Progenitor cell of endocrine pancreas (in vitro differentiated cells): ENCODE measurements around the gene DCLRE1C. TPM values are rescaled to one million over a fixed set of nuclear protein-coding genes. Genes with fewer than 3 reads are reported as not detected.
A peak's percentile ranks its signal among the peaks of the same experiment; 100 is the strongest.

Experiments
- DNase-seq: peaks from one replicate; pipeline ENCODE4 v3.0.0; 2021; ENCODE audit warnings: low spot score; ENCODE audit not compliant: unreplicated experiment
- H3K27ac Mint-ChIP-seq: 2 replicates; pipeline ENCODE4 v1.8.0; 2021; ENCODE audit warnings: mild to moderate bottlenecking, moderate library complexity, mixed read lengths
- H3K27me3 Mint-ChIP-seq: 2 replicates; pipeline ENCODE4 v1.8.0; 2021; ENCODE audit warnings: mixed read lengths
- H3K36me3 Mint-ChIP-seq: 2 replicates; pipeline ENCODE4 v1.8.0; 2022; ENCODE audit warnings: mixed read lengths; ENCODE audit not compliant: insufficient read depth
- H3K4me1 Mint-ChIP-seq: 2 replicates; pipeline ENCODE4 v1.8.0; 2021; ENCODE audit warnings: low read depth, mixed read lengths
- H3K4me3 Mint-ChIP-seq: 2 replicates; pipeline ENCODE4 v1.8.0; 2021; ENCODE audit warnings: low read depth, mild to moderate bottlenecking, moderate library complexity, mixed read lengths
- H3K9me3 Mint-ChIP-seq: 2 replicates; pipeline ENCODE4 v1.8.0; 2021; ENCODE audit warnings: low read depth, mixed read lengths
- total RNA-seq: library from RNA; stranded (reverse); gene quantifications from 2 replicates; pipeline ENCODE4 v1.2.1, GENCODE V29; 2021
- TF ChIP-seq, protein P1 (sequence below): fragments of 200-600 bp; sonication (generic); IDR thresholded peaks from one replicate; pipeline ENCODE4 v1.5.0; 2021; ENCODE audit warnings: antibody characterized with exemption, mild to moderate bottlenecking; ENCODE audit not compliant: unreplicated experiment

Gene DCLRE1C
- total RNA-seq, 1 donor from 2014 or later, result 13.5 TPM

DNA sequence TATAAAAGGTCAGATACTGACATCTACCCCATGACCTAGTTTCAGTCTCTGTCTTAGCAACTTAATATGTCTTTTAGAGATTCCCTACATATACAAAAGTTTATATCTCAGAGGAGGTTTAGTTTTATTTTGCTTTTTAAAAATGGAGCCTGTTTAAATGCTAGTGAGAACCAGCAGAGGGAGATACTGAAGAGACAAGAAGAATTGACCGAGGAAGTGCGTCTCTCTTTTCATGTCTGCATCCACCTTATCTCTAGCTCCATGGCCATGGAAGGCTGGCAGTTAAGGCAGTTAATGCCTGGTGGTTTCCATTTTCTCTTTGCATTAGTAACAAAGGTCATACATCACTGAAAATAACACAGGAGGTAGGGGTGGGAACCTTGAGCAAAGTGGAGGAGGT lies 64.6 kb downstream of the DCLRE1C start:
- no peak overlapping the region for H3K27ac Mint-ChIP-seq
- H3K4me3 Mint-ChIP-seq, result no peak overlapping the region

DNA sequence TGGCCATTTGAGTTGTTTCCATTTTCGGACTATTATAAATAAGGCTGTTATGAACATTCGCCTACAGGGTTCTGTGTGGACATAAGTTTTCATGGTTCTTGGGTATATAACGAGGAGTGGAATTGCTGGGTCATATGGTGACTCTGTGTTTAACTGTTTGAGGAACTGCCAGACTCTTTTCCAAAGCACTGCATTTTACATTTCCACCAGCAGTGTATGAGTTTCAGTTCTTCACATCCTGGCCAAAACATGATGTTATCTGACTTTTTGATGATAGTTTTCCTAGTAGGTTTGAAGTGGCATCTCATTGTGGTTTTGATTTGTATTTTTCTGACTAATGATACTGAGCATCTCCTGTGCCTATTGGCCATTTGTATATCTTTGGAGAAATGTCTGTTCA lies 69.8 kb downstream of the DCLRE1C start:
- H3K27me3 Mint-ChIP-seq, result no peaks in the 10 kb centered on the region
- peaks cover 4% of the 10 kb centered on the region for H3K36me3 Mint-ChIP-seq
- H3K4me1 Mint-ChIP-seq, result peaks cover 16% of the 10 kb centered on the region
- H3K4me3 Mint-ChIP-seq, result no peak overlapping the region
- no peak overlapping the region for H3K27ac Mint-ChIP-seq
- DNase-seq, result no peak
- H3K9me3 Mint-ChIP-seq, result no peaks in the 10 kb centered on the region
- TF ChIP-seq, protein P1, sequence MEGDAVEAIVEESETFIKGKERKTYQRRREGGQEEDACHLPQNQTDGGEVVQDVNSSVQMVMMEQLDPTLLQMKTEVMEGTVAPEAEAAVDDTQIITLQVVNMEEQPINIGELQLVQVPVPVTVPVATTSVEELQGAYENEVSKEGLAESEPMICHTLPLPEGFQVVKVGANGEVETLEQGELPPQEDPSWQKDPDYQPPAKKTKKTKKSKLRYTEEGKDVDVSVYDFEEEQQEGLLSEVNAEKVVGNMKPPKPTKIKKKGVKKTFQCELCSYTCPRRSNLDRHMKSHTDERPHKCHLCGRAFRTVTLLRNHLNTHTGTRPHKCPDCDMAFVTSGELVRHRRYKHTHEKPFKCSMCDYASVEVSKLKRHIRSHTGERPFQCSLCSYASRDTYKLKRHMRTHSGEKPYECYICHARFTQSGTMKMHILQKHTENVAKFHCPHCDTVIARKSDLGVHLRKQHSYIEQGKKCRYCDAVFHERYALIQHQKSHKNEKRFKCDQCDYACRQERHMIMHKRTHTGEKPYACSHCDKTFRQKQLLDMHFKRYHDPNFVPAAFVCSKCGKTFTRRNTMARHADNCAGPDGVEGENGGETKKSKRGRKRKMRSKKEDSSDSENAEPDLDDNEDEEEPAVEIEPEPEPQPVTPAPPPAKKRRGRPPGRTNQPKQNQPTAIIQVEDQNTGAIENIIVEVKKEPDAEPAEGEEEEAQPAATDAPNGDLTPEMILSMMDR, result no peak

More for the DNA sequence above, 64.6 kb downstream of the DCLRE1C start:
- Mint-ChIP-seq H3K9me3 (no peaks in the 10 kb centered on the region), H3K4me1 (peaks cover 7% of the 10 kb centered on the region), H3K27me3 (no peaks in the 10 kb centered on the region), H3K36me3 (peaks cover 3% of the 10 kb centered on the region)
- DNase-seq, result no peak
- TF ChIP-seq, protein P1, result peak; percentile 24

DNA sequence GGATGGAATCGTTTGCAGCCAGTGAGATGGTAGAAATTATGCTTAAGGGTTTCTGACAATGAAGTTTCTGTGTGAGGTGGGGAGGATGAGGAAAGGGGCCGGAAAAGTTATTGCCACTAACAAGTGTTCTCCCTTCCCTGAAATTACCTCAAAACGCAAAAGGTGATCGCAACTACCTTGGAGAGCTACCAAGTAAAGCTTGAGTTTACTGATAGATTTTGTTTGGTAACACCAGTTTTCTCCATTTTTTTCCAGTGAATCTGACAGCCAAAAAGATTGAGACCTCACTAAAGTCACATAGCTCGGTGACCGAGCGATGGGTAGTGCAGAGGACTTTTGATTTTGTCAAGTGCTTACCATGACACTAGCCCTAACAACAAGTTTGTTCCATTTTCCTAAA lies 73.7 kb downstream of the DCLRE1C start:
- no peaks in the 10 kb centered on the region for H3K27me3 Mint-ChIP-seq
- H3K36me3 Mint-ChIP-seq, result peaks cover 4% of the 10 kb centered on the region
- peaks cover 19% of the 10 kb centered on the region for H3K4me1 Mint-ChIP-seq
- peak overlapping the region; percentile 94 for H3K4me3 Mint-ChIP-seq
- H3K9me3 Mint-ChIP-seq, result no peaks in the 10 kb centered on the region
- TF ChIP-seq, protein P1, result no peak
- H3K27ac Mint-ChIP-seq, result peak overlapping the region; percentile 99
- DNase-seq, result no peak

DNA sequence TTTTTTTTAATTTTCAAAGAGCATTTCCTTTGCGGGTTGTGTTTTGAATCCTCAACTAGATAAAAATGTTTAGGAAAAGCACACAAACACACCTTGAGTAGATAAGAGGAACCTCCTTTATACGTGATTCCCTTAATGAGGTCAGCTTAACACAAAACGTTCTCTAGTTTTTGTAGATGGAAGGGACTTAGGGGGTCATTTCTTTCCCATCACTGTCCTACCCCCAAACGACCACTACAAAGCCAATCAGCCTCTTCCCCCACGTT lies 74.0 kb downstream of the DCLRE1C start:
- Mint-ChIP-seq H3K9me3 (no peaks in the 10 kb centered on the region), H3K27me3 (no peaks in the 10 kb centered on the region), H3K4me3 (peak overlapping the region; percentile 94), H3K4me1 (peaks cover 19% of the 10 kb centered on the region), H3K27ac (peak overlapping the region; percentile 99), H3K36me3 (peaks cover 4% of the 10 kb centered on the region)
- DNase-seq, result no peak
- TF ChIP-seq, protein P1, result no peak

DNA sequence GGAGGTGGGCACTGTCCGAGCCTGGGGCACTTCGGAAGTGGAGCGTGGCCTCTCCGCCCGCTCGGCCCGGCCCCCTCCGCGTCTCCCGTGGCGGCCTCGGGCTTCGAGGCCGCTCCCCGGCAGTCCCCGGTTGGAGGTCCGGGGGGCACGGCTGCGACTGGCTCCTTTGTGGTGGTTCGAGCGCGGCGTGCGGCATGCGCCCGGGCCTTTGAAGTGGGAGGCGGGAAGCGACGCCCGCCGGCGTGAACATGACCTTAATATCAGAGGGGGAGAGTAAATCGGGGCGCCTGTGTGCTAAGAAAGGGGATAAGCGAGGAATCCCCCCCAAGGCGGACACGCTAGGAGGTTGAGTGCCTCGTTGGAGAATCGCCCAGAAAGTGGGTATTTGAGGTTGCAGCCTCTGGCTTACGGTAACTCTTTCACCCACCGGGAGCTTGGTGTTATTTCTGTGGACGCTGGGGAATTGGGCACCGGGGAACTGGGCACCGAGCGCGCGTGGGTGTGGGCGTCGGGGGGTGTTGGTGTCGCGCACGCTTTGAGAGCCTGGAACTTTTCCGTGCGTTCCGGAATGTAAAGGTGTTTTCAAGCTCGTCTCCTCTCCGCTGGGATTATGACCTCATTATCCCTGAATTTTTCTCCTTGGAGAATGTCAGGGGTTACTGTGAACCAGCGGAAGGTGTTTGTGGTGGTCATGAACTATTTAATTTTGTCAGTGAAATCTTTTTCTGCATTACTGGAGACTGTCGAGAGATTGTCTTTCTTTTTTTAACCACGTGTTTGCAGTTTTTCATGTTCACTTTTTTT lies 74.6 kb downstream of the DCLRE1C start:
- Mint-ChIP-seq H3K27ac (peak overlapping the region; percentile 99), H3K4me3 (peak overlapping the region; percentile 94), H3K36me3 (peaks cover 4% of the 10 kb centered on the region), H3K9me3 (no peaks in the 10 kb centered on the region), H3K27me3 (no peaks in the 10 kb centered on the region), H3K4me1 (peaks cover 19% of the 10 kb centered on the region)
- no peak for DNase-seq
- TF ChIP-seq, protein P1, result no peak
